GM19324 (cell line): ENCODE measurements around the gene PHLPP1.

Source experiments
- ATAC-seq: cut with Tn5 transposase; IDR thresholded peaks from one replicate; pipeline ENCODE4 v1.9.1; 2021; ENCODE audit warnings: mild to moderate bottlenecking, moderate library complexity; ENCODE audit not compliant: unreplicated experiment, low FRiP score

The PHLPP1 gene

GRCh38 chr18:62717169-62717924 is 2.0 kb downstream of the PHLPP1 start:
- ATAC-seq = no peak

GRCh38 chr18:62717925-62718800 is 2.8 kb downstream of the PHLPP1 start:
- ATAC-seq = no peak

GRCh38 chr18:62720048-62720447 is 4.7 kb downstream of the PHLPP1 start:
- no peak for ATAC-seq

GRCh38 chr18:62720766-62721613 is 5.6 kb downstream of the PHLPP1 start:
- ATAC-seq = no peak

- ATAC-seq = no peak
These were observed 6.8 kb downstream of the PHLPP1 start for GRCh38 chr18:62721839-62722795.

- ATAC-seq = no peak
These were observed 8.4 kb downstream of the PHLPP1 start for GRCh38 chr18:62723666-62724281.

GRCh38 chr18:62725896-62726295 is 10.6 kb downstream of the PHLPP1 start:
- ATAC-seq = no peak

GRCh38 chr18:62728254-62728653 is 12.9 kb downstream of the PHLPP1 start:
- no peak for ATAC-seq

- no peak for ATAC-seq
These were observed 14.4 kb downstream of the PHLPP1 start for GRCh38 chr18:62729487-62730386.

GRCh38 chr18:62730941-62731340 is 15.6 kb downstream of the PHLPP1 start:
- ATAC-seq = no peak

GRCh38 chr18:62732617-62733016 is 17.3 kb downstream of the PHLPP1 start:
- ATAC-seq = no peak

- no peak for ATAC-seq
These were observed 18.9 kb downstream of the PHLPP1 start for GRCh38 chr18:62734290-62734689.

- no peak for ATAC-seq
These were observed 20.0 kb downstream of the PHLPP1 start for GRCh38 chr18:62735387-62735786.

GRCh38 chr18:62736077-62736855 is 20.9 kb downstream of the PHLPP1 start:
- ATAC-seq = no peak

- ATAC-seq = no peak
These were observed 22.0 kb downstream of the PHLPP1 start for GRCh38 chr18:62737241-62737873.

GRCh38 chr18:62738639-62739038 is 23.3 kb downstream of the PHLPP1 start:
- ATAC-seq = no peak

GRCh38 chr18:62739911-62740310 is 24.6 kb downstream of the PHLPP1 start:
- ATAC-seq = no peak
